HG03521 (cell line): ENCODE data around the gene EHMT2.
"Not testable (repeated sequence)": the region's sequence is repeated elsewhere in the genome, so short reads cannot be mapped to it uniquely, and the experiment has no call there.

Source experiments
- ATAC-seq: cut with Tn5 transposase; IDR thresholded peaks from one replicate; pipeline ENCODE4 v1.9.1; 2021; ENCODE audit warnings: mild to moderate bottlenecking, moderate library complexity; ENCODE audit not compliant: unreplicated experiment

EHMT2 gene

GRCh38 chr6:31915756-31916155 is 18.3 kb upstream of the EHMT2 start:
- no peak for ATAC-seq

DNA sequence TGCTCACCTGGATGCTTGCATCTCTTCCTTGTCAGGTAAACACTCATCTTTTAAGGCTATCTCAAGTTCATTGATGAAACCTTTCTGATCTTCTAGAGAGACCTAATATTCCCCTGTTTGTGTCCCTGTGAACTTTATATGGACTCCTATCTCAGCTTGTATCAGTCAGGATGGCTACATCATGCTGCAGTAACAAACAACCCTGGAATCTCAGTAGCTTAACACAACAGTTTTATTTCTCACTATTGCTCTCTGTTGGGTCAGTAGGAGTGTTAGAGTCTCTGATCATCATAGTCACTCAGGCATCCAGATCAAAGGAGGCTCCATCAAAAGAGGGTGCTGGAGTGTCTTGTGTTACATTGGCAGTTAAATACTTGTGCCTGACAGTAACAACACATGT is 17.9 kb upstream of the EHMT2 start:
- ATAC-seq: no peak

DNA sequence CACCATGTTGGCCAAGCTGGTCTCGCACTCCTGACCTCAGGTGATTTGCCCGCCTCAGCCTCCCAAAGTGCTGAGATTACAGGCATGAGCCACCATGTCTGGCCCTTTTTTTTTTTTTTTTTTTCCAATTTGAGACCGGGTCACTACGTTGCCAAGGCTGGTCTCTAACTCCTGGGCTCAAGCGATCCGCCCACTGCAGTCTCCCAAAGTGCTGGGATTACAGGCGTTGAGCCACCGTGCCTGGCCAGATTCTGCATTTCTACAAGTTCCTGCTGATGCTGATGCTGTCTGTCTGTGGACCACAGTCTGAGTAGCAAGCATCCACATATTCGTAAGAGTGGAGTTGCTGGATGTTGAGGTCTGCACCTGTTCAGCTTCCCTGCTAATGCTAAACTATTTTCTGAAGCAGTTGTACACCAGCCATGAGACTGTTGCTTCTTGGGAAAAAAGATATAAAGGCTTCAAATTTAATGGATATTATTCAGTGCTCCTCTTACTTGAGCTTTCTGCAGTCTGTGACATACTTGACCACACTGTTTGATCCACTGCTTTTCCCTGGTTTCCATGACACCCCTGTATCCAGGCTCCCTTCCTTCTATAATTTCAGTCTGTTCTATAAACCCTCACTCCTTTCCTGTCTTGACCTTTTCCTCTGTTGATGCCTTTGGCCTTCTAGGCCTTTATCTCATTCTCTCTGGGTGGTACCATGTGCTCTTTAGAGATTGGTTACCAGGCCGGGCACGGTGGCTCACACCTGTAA is 14.5 kb upstream of the EHMT2 start:
- ATAC-seq: no peak

- ATAC-seq: not testable (repeated sequence)
These were observed 11.8 kb upstream of the EHMT2 start for GRCh38 chr6:31909298-31909697.

DNA sequence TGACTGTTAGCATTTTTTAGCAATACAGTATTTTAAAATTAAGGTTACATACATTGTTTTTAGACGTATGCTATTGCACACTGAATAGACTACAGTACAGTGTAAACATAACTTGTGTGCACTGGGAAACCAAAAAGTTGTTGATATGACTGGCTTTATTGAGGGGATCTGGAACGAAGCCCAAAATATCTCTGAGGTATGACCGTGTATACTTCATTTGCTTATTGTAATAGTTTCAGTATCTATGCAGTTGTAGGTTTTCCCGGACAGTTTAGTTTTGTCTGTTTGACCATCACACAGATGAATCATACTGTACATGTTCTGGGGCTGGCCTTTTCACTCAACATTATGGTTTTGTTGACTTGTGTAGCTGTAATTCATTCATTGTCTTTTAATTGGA is 11.3 kb upstream of the EHMT2 start:
- ATAC-seq: peak; percentile 80

- ATAC-seq: not testable (repeated sequence)
These were observed 10.8 kb upstream of the EHMT2 start for GRCh38 chr6:31908255-31908654.

GRCh38 chr6:31907158-31907813 is 9.8 kb upstream of the EHMT2 start:
- ATAC-seq: no peak

DNA sequence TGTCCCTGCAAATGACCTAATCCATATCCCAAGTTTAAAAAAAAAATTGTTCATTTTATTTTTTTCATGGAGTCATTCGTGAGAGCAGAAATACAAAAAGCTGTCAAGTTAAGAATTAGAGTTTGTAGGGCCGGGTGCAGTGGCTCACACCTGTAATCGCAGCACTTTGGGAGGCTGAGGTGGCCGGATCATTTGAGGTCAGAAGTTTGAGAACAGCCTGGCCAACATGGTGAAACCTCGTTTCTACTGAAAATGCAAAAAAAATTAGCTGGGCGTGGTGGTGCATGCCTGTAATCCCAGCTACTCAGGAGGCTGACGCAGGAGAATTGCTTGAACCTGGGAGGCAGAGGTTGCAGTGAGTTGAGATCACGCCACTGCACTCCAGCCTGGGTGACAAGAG is 9.2 kb upstream of the EHMT2 start:
- ATAC-seq: not testable (repeated sequence)

DNA sequence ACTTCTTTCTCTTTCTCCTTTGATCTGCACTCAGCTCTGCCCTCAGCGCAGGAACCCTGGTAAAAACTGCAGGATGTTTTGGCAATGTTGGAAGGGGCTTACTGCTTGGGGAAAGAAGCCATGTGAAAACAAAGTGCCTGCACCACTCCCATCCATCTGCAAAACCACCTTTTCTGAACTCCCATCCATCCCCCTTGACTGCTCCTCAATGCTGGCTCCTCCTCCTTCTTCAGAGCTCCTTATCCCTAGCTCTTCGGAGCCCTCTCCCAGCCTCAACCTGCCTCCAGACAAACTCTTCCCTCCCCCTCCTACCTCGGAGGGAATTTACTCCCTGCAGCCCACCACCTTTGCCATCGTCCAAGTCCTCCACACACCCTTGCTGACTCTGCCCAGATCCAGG is 8.6 kb upstream of the EHMT2 start:
- ATAC-seq: no peak

DNA sequence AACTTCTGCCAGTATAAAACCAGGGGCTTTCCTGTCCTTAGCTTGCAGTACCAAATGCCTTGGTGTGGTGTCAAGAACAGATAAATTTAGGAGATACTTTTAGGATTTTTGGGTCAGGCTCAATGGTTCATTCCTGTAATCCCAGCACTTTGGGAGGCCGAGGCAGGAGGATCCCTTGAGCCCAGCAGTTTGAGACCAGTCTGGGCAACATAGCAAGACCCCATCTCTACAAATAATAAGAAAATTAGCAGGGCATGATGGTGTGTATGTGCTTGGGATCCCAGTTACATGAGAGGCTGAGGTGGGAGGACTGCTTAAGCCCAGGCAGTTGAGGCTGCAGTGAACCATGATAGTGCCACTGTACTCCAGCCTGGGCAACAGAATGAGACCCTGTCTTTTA is 7.5 kb upstream of the EHMT2 start:
- ATAC-seq: no peak

DNA sequence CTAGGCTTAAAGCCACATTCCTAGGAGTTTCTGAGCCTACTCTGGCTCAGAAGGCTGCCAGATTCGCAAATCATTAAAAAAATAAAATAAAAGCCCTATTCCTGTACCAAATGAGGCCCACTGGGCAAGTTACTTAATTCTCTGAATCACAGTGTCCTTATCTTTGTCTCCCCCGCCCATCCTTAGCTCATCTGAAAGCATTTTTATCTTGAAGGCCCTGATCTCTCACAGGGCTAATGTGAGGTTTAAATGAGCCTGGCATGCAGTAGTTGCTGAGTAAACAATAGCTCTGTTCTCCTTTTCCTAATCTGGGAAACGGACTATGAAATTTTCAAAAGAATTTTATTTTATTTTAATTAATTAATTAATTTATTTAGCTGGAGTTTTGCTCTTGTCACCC is 6.5 kb upstream of the EHMT2 start:
- no peak for ATAC-seq

- ATAC-seq: peak; percentile 56
These were observed 4.6 kb upstream of the EHMT2 start, which contains the start of gene ZBTB12 for GRCh38 chr6:31901953-31902643. ZBTB12 (minus strand) TSS chr6:31902086; CDS start chr6:31901305, 781 bp downstream.

GRCh38 chr6:31901415-31901952 is 4.0 kb upstream of the EHMT2 start:
- no peak for ATAC-seq

DNA sequence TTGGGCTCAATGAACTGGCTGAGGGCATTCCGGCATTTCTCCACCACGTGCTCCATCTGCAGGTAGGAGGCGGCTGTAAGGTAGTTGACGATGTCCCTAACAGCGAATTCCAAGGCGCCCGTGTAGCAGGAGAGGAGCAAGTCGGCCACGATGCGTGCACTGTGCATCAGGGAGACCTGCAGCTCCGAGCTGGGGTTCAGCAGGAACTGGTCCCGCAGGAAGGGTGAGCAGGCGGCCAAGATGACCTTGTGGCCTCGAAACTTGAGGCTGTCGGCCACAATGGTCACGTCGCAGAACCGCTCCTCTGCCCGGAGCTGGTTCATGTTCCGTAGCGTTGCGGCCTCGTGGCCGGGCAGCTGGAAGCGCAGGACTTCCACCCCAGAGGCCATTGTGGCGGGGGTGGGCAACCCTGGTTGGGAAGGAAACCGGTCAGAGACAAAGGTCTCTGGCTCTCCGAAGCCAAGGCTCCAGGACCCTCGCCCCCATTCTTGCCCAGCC is 3.5 kb upstream of the EHMT2 start:
- no peak for ATAC-seq

- ATAC-seq: no peak
These were observed 2.6 kb upstream of the EHMT2 start for GRCh38 chr6:31899882-31900722.

DNA sequence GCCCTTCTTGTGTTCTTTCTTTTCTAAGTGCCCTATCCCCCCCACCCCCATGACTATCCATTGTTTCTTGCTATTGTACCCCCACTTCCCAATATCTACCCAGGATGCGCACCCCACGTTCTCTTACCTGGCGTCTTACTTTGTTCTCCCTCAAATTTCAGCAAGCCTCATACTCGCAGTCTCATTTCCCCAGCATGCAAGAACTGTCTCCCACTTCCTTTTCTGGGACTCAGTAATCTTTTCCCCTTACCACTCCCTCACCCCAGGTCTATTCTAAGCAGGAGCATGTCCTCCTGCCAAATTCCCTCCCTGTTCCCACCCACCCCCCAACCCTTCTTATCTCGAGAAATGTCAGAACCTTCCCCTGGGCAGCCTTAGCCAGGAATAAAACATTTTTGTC is 1.7 kb upstream of the EHMT2 start:
- no peak for ATAC-seq

GRCh38 chr6:31898383-31899011 is 999 bp upstream of the EHMT2 start:
- ATAC-seq: no peak

DNA sequence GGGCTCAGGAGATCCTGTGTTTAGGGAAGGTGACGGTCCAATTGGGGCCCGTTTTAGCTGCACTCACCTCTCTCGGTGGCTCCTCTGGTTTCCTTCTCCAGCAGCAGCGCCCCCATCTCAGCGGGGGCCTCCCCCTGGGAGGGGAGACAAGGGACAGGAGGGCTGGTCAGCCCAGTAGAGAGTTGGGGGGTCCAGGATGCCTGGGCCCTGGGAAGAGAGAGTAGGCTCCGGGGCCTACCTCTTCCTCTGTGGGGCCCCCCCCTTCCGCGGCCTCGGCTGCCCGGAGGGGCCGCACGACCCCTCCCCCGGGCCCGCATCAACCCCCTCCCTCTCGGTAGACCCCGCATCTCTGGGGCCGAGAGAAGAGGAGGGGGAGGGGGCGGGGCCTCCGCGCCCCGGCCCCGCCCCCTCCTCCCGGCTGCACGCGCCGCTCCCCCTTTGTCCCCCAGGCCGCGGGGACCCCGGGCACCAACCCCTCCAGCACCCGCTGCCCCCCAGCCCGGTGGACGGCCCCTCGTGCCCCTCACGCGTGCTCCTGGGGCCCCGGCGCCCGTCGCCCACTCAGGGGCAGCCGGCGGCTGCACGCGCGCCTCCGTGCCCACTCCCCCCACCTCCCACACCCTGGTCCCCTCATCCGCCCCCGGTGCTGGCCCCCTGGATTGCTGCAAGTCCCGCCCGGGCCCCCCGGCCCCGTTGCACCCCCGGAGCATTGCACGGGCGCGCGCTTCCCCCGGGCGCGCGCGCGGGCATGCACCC is 464 bp downstream of the EHMT2 start:
- no peak for ATAC-seq

DNA sequence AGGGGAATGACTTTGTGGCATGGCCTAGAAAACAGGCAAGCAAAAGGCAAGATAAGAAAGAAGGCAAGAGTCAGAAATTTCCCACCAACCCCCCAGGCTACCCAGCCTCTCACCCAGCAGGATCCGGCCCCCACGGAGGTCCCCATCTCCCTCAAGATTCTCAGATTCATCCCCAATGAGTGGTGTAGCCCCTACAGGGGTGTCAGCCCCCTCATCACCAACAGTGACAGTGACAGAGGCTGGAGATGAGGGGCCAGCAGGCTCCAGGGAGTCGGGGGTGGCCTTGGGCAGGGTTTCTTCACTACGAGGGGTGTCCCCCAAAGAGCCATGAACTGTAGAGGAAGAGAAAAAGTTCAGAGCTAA is 1.0 kb downstream of the EHMT2 start:
- no peak for ATAC-seq
